Activated CD8-positive, alpha-beta memory T cell treated with anti-CD3 and anti-CD28 coated beads, Interleukin-2, amount 50 U/mL, for 24 hours (primary cell): ENCODE data around the gene RACK1.

Experiments used
- DNase-seq: peaks from one replicate; pipeline ENCODE4 v3.0.0-alpha.2; 2020; ENCODE audit errors: extremely low read depth

RACK1 gene

DNA sequence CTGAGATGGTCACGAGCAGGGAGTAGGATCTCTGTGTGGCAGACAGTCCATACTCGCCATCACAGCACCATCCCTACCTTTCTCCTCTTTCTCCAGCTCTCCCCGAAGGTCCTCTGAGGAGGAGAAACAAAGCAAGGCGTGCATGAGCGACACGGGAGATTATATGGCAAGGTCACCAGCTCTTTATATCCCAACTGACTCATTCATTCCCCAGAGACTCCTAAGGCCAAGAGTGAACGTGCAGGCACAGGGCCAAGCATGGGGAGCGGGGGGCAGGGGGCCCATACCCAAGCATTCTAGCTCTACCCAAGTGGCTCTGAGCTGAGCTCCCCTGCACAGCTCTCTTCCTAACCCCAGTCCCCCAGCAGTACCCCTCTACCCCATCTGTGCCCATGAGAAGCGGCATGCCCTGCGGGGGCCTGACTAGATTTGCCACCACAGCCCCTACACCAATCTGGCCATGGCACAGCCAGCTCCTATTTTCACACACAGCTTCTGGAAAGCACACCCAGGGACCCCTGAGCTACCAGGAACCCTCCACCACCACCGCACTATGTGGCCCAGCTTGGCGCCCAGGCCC is 45.5 kb downstream of the RACK1 start:
- DNase-seq = no peak

DNA sequence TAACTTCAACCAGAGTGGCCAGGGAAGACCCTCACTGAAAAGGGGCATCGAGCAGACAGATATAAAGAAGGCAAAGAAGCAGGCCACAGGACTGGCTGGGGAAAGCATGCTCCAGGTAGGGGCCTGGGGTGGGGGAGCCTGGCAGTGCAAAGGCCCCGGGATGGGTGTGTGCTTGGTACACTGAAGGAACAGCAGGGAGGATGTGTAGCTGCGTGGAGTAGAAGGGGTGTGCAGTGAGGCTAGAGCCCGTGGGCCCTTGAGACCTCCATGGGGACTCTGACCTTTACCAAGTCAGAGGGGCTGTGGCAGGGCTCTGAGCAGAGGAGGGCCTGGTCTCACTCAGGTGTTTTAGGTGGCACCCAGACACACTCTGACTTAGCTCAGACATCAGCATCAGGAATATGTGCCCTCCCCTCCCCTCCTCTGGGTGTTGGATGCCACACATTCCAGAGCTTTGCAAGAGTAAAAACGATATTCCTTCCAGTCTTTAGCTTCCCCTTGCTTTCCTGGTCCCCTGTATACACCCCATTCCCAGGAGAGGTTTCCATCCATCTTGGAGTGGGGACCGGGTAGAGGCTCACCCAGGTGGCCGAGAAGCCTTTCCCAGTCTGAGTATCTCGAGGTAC is 46.3 kb downstream of the RACK1 start:
- DNase-seq = no peak

DNA sequence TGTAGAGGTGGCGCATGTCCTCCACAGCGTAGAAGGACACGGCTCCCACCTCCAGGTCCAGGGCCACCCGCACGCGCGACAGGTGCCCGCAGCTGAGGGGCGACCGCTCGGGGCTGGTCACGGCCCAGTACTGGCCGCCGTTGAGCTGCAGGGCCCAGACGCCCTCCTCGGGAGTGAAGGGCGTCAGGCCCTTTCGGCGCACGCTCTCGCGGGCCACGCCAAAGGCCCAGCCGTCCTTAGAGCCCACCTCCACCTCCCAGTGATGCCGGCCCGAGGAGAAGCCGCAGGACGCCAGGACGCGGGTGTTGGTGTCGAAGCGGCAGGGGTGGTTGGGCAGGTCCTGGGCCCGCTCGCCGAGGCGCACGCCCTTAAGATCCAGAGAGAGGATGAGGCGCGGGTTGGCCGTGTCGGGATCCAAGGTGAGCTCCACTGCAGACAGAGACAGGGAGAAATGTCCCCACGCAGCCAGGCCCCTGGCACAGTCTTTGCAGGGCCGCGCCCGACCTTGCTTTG is 48.4 kb downstream of the RACK1 start:
- DNase-seq = no peak

DNA sequence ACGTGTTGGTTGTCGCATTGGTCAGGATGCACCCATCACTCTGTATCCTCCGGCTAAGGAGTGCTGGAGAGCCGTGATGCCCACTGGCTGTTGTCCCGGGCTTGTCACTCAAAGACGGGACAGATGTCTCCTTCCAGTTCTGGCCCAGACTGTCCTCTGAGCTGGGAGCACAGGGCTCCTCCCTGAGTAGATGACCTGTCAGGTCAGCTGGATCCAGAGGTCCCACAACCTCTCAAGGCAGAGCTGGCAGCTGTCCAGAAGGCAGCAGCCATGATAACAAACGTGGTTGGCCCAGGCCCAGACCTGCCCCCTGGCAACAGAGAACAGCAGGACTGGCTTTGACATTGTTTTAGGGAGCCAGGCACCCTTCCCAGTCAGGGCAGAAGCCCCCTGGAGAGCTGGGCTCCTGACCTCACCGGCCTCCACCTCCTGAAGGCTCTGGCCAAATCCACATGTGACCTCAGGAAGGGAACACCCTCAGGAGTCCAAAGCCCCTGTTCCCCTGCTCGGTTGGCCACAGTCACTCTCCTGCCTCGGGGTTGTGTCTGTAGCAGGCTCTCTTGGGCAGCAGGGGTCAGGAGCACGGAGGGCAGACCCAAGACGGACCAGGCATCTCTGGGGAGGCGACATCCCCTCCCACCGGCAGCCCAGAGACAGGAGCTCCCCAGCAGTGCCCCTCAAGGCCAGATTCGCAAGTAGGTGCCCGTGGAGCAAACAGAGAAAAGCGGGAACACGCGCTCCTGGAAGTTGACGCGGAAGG is 49.0 kb downstream of the RACK1 start:
- no peak for DNase-seq

DNA sequence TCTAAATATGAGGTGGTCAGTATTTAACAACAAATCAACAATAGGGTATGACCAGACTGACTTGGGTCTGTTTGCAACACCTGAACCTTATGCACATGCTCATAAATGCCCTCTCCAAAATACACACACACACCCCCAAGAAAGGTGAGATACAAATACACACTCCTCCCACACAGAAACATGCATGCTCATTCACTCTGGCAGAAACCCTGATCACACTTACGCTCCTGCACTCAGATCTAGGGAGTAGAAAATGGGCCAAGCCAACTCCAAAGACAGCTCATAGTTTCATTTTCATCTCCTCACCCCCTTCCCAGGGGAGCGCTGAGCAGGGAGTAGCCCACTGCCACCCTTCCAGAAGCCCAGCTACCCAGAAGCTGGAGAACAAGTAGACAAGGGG is 50.0 kb downstream of the RACK1 start:
- DNase-seq = no peak

DNA sequence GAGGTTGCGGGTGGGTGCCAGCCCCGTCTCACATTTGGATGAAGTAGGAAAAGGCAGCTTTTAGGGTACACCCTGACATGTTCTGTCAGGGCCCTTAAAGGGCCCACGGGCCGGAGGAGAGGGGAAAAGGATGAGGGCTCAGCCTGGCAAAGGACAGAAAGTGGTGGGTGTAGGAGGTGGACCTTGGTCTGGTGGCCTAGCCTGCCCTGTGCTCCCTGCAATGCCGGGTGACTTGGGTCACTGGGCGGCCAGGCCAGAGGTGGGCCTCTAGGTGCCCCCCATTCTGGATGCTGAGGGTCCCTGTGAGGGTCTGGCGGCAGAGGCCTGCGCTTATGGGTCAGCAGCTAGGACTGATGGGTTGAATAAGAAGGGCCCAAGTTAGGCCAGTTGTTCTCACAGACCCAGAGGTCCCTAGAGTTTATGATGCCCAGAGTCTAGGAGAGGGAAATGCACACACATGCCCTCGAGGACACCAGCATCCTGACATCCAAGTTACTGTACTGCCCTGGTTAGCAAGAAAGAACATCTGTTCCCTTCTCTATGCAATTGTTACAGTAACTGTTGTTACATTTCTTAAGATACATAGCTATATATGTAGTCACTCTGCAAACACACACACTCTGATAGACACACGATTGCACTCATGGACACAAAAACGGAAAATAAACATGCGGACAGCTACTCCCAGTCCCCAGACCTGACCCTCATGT is 51.2 kb downstream of the RACK1 start:
- no peak for DNase-seq

DNA sequence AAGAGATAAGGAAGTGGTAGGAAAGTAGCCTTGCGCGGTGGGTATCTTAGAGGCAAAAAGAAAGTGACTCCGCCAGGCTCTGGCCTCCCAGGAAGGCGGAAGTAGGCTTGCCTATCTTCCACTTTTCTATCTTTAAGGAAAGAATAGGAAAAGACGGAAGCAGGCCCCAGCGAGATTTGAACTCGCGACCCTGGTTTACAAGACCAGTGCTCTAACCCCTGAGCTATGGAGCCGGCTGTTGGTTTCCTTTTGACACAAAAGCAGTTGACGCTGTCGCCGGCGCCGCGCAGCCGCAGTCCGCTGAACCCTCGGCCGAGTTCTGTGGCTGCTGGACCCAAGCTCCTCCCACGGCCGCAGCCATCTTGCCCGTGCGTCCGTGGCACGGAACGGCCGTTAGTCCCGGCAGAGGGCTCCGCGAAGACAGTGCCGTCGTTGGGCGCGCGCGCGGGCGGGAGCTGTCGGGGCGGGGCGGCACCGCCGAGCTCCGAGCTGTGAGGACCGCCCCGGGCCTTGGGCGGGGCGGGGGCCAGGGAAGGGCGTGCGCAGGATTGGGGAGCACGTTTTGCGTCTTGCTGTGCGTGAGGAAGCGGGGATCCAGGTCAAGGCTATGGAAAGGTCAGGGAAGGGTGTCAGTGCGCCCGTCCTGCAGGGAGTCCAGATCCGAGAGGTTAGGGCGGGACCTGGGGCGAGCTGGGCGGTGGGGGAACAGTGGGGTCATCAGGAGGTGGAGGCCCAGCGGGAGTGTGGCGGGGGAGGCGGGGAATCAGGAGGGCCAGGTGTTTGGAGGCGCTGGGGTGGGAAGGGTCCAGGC is 52.0 kb downstream of the RACK1 start:
- DNase-seq = peak; percentile 90

DNA sequence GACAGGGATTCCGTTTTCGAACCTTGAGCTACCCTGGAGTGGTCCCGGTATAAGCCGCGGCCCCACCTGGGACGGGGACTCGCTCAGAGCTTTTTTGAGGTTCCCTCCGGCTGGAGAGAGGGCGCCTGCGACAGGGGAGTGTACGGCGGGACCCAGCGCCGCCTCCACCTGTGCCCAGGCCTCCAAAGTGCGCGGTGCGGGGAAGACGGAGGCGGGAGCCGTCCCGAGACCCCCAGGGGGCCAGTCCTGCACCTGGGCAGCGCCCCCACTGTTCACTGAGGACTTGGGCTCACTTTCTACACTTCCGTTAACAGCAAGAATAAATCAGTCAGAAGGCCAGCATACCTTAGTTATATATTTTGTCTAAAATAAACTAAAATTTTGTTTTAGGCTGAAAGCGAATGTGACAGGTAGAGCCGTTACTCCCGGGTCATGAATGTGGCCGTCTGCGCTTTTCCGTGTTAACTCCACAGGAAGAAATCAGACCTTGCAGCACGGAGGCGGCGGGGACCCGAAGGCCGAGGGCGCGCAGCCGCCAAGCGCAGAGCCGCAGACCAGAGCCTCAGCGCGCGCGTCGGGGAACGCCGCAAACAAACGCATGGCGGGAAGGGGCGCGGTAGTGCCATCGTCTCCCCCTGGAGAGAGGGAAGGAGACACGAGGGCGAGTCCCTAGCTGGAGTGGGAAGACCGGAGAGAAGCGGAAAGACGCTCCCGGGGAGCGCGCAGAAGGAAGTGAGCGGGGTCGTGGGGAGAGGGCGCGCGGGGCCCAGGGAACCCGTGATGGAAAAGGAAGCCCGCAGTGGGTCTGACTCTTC is 52.8 kb downstream of the RACK1 start:
- DNase-seq = no peak

DNA sequence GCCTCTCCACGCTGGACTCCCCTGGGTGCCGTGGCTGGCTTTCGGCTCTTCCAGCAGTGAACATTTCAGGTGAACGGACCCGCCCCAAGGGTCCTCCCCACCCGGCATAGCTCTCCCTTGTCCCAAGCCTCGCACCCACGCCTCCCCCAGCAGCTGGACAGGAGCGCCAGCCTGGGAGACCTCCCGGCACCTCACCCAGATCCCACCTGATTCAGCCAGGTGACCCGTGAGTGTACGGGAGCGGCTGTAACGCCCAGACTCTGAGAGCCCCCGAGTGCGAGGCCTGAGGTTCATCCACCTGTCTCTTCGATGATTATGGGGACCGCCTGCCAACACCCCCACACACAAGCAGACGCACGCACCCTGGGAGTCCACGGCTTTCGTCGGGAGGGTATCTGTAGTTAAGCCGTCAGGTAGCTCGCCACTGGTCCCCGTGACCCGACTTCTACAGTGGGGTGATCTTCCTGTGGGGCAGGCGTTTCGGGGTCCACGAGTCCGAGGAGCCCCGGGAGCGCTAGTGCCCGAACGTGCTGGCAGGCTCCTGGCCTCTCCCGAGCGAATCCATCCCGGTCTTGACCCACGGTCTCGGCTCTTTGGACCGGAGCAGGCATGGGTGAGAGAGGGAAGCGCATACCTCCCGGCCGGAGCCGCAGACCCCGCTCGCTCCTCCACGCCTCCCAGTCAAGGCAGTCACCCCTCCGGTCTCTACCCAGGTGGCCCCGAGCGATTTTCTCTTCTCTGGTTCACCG is 53.6 kb downstream of the RACK1 start:
- DNase-seq = no peak

DNA sequence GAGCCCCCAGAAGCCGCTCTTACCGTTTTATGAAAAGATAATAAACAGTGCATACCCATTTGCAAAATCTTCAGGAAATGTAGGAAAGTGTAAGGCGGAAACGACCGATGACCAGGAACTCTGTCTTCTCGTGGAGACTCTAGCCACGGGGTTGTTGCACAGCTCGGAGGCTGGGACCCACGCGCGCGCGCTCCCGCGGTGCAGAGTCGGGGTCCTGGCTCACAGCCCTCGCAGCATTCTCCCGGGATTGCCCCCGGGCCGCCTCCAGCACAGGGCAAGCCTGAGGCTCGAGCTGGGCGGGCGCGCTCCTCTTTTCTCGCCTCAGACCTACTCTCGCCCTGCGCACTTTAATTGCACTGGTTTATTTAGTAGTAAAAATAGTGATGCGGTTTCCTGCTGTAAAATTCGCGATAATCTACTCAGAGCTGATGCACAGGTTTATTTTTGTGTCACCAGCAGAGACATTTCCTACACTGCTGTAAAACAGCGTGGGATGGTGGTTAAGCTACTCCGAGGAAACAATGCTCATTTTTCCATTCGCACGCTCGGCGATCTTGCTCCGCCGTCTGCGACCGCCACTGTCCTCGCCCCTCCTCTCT is 54.2 kb downstream of the RACK1 start:
- no peak for DNase-seq

DNA sequence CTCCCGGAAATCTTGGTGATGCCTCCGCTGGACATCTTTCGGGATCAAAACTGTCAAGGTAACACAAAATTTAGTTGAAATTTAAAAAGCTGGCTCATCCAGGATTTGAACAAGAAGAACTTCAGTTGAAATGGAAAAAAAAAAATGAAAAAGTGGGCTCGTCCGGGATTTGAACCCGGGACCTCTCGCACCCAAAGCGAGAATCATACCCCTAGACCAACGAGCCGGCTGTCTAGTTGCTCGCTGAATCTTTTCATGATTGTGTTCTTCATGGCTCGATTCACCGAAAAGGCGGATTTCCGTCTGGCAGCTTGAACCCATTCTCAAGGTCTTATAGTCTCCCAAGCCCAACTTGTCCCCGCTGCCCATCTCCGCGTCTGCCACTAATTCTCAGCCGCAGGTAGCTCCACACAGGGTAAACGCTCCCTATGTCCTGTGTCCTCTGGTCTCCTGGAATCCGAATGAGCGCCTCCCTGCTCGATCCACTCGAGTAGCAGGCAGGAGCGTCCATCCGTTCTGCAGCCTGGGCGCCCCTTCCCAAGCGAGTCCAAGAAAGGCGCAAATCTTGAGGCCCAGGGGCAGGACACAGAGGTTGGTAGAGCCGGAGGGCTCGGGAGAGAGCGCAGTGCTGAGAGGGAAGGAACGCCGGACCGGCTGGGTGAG is 54.9 kb downstream of the RACK1 start:
- DNase-seq = no peak

DNA sequence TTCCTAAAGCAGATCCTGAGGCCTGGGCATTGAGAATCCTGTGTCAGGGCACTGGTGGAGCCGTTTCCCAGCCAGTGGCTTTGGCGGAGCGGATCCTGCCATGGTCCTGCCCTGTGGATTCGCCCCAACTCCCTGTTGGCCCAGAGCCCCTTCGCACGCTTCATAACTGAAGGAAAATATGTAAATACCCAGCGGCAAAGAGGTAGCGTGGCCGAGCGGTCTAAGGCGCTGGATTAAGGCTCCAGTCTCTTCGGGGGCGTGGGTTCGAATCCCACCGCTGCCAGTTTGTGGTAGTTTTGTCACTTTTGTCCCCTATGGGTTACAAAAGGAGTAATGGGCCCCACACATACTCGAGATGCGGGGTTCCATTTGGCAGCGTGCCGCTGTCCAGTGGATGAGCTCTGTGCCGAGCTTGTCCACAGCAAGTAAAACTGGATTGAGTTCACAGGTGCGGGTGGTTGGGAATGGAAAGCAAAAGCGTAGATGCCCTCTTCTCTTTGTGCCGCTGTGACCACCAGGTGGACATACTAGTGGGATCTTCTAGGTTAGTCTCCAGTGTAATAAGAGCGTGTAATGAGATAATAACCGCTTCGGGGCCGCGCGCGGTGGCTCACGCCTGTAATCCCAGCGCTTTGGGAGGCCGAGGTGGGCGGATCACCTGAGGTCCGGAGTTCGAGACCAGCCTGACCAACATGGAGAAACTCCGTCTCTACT is 56.0 kb downstream of the RACK1 start:
- no peak for DNase-seq

DNA sequence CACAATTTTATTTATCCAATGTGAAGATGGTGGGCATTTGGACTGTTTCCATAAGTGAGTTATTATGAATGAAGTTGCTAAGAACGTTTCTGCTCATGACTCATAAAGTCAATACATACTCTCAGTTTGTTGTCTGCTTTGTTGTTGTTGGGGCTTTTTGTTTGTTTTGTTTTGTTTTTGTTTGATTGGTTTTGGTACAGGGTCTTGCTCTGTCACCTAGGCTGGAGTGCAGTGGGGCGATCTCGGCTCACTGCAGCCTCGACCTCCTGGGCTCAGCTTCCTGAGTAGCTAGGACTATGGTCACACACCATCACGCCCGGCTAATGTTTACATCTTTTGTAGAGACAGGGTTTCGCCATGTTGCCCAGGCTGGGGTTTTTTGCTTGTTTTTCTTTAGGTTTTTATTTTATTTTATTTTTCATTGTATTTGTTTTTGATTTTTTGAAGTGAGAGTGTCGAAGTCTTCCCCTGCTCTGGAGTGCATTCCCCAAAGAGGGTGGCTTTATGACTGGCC is 56.7 kb downstream of the RACK1 start:
- DNase-seq = no peak
